SK-N-SH treated with all-trans-retinoic acid at 6 μM for 48 hours (cell line): Measurements from ENCODE around the gene ANO10.

ENCODE experiments used
- ATAC-seq: fragments of 200-7000 bp; cut with Tn5 transposase; 3 replicates; pipeline ENCODE4 v1.9.1; 2020; ENCODE audit warnings: mild to moderate bottlenecking, moderate library complexity
- CREB5 ChIP-seq: fragments of 250-450 bp; sonication (Bioruptor Pico); IDR thresholded peaks from 2 replicates; pipeline ENCODE4 v1.5.1; 2020; ENCODE audit warnings: low read depth, mild to moderate bottlenecking, moderate library complexity
- CSDC2 ChIP-seq: fragments of 250-450 bp; sonication (Bioruptor Pico); IDR thresholded peaks from 2 replicates; pipeline ENCODE4 v1.5.0; 2020; ENCODE audit warnings: mild to moderate bottlenecking, moderate library complexity
- ESRRG ChIP-seq: fragments of 250-450 bp; sonication (Bioruptor Pico); IDR thresholded peaks from 2 replicates; pipeline ENCODE4 v1.6.1; 2021; ENCODE audit warnings: mild to moderate bottlenecking
- GLIS3 ChIP-seq: fragments of 250-450 bp; sonication (Bioruptor Pico); IDR thresholded peaks from 2 replicates; pipeline ENCODE4 v1.5.0; 2020; ENCODE audit warnings: mild to moderate bottlenecking, moderate library complexity
- ISL1 ChIP-seq: fragments of 250-450 bp; sonication (Bioruptor Pico); IDR thresholded peaks from 2 replicates; pipeline ENCODE4 v2.1.2; 2022; ENCODE audit warnings: mild to moderate bottlenecking, moderate library complexity
- OSR1 ChIP-seq: fragments of 250-450 bp; sonication (Bioruptor Pico); IDR thresholded peaks from 2 replicates; pipeline ENCODE4 v1.8.0; 2022; ENCODE audit warnings: moderate library complexity, mild to moderate bottlenecking, inconsistent platforms
- PATZ1 ChIP-seq: fragments of 250-450 bp; sonication (Bioruptor Pico); IDR thresholded peaks from 2 replicates; pipeline ENCODE4 v1.8.0; 2020; ENCODE audit warnings: mild to moderate bottlenecking, moderate library complexity, borderline replicate concordance
- RARB ChIP-seq: fragments of 250-450 bp; sonication (Bioruptor Pico); IDR thresholded peaks from 2 replicates; pipeline ENCODE4 v1.8.0; 2021; ENCODE audit warnings: mild to moderate bottlenecking, moderate library complexity
- SNAI2 ChIP-seq: fragments of 250-450 bp; sonication (Bioruptor Pico); IDR thresholded peaks from 2 replicates; pipeline ENCODE4 v1.5.0; 2020; ENCODE audit warnings: mild to moderate bottlenecking, moderate library complexity
- TOX ChIP-seq: fragments of 250-450 bp; sonication (Bioruptor Pico); IDR thresholded peaks from 2 replicates; pipeline ENCODE4 v1.8.0; 2021; ENCODE audit warnings: mild to moderate bottlenecking, moderate library complexity, borderline replicate concordance
- ZC3H10 ChIP-seq: fragments of 250-450 bp; sonication (Bioruptor Pico); IDR thresholded peaks from 2 replicates; pipeline ENCODE4 v1.5.1; 2021; ENCODE audit warnings: mild to moderate bottlenecking, moderate library complexity
- ZFP3 ChIP-seq: fragments of 250-450 bp; sonication (Bioruptor Pico); IDR thresholded peaks from 2 replicates; pipeline ENCODE4 v1.5.0; 2020; ENCODE audit warnings: mild to moderate bottlenecking, moderate library complexity
- ZFP30 ChIP-seq: fragments of 450-650 bp; formaldehyde crosslinking; IDR thresholded peaks from 2 replicates; pipeline ENCODE4 v1.5.0; 2022; ENCODE audit warnings: mild to moderate bottlenecking, moderate library complexity
- ZNF565 ChIP-seq: fragments of 450-650 bp; formaldehyde crosslinking; conservative IDR thresholded peaks from 2 replicates; pipeline ENCODE4 v1.5.0; 2020; ENCODE audit warnings: low read depth, mild to moderate bottlenecking, moderate library complexity
- ZNF70 ChIP-seq: fragments of 450-650 bp; formaldehyde crosslinking; IDR thresholded peaks from 2 replicates; pipeline ENCODE4 v1.5.0; 2020; ENCODE audit warnings: mild to moderate bottlenecking, moderate library complexity
- TF ChIP-seq, protein P1 (sequence below): fragments of 250-450 bp; sonication (Bioruptor Pico); IDR thresholded peaks from 2 replicates; pipeline ENCODE4 v1.8.0; 2021; ENCODE audit warnings: low read depth, mild to moderate bottlenecking, moderate library complexity, borderline replicate concordance
- TF ChIP-seq, protein P2 (sequence below): fragments of 250-450 bp; sonication (Bioruptor Pico); IDR thresholded peaks from 2 replicates; pipeline ENCODE4 v1.5.0; 2020; ENCODE audit warnings: mild to moderate bottlenecking, moderate library complexity

ANO10 gene

DNA sequence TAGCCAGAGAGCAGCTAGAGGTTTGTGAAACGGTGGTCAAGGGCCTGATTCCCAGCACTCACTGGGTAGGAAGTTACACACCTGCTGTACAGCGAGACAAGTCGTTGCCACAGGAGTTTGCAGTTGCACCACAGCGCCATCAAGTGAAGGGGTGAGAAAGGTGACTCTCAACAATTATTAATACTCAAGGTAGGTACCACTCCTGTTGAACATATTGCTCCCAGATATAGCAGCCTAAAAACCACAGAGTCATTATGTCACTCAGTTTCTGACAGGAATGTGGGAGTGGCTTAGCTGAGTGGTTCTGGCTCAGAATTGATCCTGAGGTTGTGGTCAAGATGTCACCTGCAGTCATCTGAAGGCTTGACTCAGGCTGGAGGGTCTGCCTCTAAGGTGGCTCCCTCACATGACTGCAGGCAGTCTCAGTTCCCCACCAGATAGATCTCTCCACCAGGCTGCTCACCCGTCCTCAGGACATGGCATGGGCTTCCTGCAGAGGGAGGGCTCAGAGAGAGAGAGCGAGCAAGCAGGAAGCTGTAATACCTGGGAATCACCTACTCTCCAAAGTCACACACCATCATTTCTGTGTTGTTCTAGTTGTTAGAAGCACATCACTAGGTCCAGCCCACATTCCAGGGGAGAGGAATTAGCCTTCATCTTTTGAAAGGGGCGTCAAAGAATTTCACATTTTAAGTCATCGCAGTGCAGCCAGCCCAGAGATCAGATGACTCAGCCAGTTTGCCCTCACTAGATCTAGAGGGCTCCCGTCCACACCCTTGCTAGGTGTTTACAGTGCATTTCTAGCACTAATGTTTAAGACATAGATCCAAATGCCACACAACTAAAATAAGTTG is 17.0 kb upstream of the ANO10 start (continued):
- TF ChIP-seq PATZ1 (CRISPR knock-in tag) = no peak

GRCh38 chr3:43637702-43638101 is 15.9 kb upstream of the ANO10 start:
- TF ChIP-seq CSDC2 (CRISPR knock-in tag) = no peak
- no peak for TF ChIP-seq SNAI2
- no peak for TF ChIP-seq RARB
- TF ChIP-seq, protein P1, sequence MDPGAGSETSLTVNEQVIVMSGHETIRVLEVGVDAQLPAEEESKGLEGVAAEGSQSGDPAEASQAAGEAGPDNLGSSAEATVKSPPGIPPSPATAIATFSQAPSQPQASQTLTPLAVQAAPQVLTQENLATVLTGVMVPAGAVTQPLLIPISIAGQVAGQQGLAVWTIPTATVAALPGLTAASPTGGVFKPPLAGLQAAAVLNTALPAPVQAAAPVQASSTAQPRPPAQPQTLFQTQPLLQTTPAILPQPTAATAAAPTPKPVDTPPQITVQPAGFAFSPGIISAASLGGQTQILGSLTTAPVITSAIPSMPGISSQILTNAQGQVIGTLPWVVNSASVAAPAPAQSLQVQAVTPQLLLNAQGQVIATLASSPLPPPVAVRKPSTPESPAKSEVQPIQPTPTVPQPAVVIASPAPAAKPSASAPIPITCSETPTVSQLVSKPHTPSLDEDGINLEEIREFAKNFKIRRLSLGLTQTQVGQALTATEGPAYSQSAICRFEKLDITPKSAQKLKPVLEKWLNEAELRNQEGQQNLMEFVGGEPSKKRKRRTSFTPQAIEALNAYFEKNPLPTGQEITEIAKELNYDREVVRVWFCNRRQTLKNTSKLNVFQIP (CRISPR knock-in tag) = no peak
- TF ChIP-seq ESRRG (CRISPR knock-in tag) = peak; percentile 85
- 0 out of 2 replicates have a peak, but pooled peaks have one; percentile 25 for TF ChIP-seq PATZ1 (CRISPR knock-in tag)
- TF ChIP-seq ISL1 (CRISPR knock-in tag) = peak; percentile 99
- peak; percentile 72 for TF ChIP-seq CREB5 (CRISPR knock-in tag)
- no peak for TF ChIP-seq ZNF565 (CRISPR knock-in tag)
- TF ChIP-seq ZC3H10 (CRISPR knock-in tag) = no peak
- no peak for TF ChIP-seq ZNF70 (CRISPR knock-in tag)
- TF ChIP-seq, all 23 proteins: peak for 4
- ATAC-seq = peak; percentile 65

DNA sequence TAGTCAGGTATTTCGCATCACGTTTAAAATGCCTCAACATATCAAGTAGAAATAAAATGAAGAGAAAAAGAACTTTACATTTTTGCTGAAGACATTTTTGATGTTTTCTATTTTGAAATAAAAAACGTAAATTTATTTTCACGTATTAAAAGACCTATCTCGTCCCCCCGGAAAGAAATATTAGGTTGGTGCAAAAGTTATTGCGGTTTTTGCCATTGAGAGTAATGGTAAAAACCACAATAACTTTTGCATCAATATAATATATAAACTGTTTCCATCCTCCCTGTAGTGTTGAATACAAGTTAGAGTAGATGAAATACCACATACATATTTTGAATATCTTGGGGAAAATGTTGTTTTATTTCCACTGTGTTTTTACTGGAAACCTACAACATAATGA is 11.2 kb upstream of the ANO10 start:
- ATAC-seq = no peak
- TF ChIP-seq CSDC2 (CRISPR knock-in tag) (no peak), OSR1 (CRISPR knock-in tag) (no peak), TOX (CRISPR knock-in tag) (no peak), CREB5 (CRISPR knock-in tag) (no peak), SNAI2 (no peak), ZFP30 (no peak), GLIS3 (no peak), ESRRG (CRISPR knock-in tag) (no peak), ZFP3 (CRISPR knock-in tag) (no peak), PATZ1 (CRISPR knock-in tag) (no peak), RARB (no peak), ZNF565 (CRISPR knock-in tag) (no peak)
- TF ChIP-seq, protein P2, sequence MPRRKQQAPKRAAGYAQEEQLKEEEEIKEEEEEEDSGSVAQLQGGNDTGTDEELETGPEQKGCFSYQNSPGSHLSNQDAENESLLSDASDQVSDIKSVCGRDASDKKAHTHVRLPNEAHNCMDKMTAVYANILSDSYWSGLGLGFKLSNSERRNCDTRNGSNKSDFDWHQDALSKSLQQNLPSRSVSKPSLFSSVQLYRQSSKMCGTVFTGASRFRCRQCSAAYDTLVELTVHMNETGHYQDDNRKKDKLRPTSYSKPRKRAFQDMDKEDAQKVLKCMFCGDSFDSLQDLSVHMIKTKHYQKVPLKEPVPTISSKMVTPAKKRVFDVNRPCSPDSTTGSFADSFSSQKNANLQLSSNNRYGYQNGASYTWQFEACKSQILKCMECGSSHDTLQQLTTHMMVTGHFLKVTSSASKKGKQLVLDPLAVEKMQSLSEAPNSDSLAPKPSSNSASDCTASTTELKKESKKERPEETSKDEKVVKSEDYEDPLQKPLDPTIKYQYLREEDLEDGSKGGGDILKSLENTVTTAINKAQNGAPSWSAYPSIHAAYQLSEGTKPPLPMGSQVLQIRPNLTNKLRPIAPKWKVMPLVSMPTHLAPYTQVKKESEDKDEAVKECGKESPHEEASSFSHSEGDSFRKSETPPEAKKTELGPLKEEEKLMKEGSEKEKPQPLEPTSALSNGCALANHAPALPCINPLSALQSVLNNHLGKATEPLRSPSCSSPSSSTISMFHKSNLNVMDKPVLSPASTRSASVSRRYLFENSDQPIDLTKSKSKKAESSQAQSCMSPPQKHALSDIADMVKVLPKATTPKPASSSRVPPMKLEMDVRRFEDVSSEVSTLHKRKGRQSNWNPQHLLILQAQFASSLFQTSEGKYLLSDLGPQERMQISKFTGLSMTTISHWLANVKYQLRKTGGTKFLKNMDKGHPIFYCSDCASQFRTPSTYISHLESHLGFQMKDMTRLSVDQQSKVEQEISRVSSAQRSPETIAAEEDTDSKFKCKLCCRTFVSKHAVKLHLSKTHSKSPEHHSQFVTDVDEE = no peak
